ENCODE data around the gene NEK7.

DNA sequence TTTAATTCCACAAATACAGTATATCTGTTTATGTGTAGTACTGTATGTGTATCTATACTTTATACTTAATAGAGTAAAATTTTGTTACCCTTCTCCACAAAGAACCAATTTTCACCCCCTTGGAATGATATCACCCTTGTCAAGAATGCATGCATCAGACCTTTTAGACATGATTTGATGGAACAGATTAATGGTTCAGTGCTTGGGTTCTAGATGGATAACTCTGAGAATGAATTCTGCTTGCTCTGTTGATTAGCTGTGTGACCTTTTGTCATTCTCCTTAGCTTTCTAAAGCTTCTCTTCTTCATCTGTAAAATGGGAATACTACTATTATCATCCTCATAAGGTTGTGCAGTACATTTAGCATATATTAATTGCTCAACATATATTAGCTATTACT lies 105.1 kb downstream of the NEK7 start:
- TF ChIP-seq, protein P1, sequence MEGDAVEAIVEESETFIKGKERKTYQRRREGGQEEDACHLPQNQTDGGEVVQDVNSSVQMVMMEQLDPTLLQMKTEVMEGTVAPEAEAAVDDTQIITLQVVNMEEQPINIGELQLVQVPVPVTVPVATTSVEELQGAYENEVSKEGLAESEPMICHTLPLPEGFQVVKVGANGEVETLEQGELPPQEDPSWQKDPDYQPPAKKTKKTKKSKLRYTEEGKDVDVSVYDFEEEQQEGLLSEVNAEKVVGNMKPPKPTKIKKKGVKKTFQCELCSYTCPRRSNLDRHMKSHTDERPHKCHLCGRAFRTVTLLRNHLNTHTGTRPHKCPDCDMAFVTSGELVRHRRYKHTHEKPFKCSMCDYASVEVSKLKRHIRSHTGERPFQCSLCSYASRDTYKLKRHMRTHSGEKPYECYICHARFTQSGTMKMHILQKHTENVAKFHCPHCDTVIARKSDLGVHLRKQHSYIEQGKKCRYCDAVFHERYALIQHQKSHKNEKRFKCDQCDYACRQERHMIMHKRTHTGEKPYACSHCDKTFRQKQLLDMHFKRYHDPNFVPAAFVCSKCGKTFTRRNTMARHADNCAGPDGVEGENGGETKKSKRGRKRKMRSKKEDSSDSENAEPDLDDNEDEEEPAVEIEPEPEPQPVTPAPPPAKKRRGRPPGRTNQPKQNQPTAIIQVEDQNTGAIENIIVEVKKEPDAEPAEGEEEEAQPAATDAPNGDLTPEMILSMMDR (IDR thresholded peaks at IDR 0.05; ENCODE audit: low read length): no peak
- no peak for TF ChIP-seq EZH2 (optimal IDR thresholded peaks at IDR 0.05; ENCODE audit: low read depth, low read length)
